Cerebellar nuclear complex (tissue), 1 donor: ENCODE results near the gene HBG1.

Experiments
- DNase-seq, 2 experiments: peaks; one replicate each; lab custom pipeline; 2025; lab: John Stamatoyannopoulos, UW

HBG1 gene

DNA sequence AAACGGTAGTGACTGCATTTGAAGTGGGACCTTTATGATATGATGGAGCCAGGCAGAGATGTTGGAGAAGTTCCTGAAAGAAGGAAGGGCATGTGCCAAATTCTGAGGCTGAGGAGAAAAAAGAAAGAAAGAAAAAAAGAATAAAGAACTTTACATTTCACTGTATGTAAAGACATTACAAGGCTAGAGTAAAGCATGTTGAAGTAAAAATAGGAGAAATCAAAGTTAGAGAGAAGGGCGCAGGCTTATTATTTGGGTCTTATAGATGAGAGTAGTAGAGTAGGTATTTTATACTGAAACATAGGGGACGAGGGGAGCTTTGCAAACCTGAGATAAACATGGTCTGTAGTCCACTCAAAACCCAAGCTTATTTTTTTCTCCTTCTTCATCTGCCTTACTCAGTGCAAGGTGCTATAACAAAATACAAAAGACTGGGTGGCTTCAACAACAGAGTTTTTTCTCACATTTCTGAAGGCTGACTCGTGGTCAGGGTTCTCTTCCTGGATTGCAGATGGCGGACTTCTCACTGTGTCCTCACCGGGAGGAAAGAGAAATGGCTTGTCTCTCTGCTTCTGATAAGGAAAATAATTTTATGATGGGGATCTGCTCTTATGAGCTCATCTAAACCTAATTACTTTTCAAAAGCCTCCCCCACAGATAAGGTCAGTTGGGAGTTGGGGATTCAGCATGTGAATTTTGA, 2.7 kb downstream of the HBG1 start:
- no peak for DNase-seq

DNA sequence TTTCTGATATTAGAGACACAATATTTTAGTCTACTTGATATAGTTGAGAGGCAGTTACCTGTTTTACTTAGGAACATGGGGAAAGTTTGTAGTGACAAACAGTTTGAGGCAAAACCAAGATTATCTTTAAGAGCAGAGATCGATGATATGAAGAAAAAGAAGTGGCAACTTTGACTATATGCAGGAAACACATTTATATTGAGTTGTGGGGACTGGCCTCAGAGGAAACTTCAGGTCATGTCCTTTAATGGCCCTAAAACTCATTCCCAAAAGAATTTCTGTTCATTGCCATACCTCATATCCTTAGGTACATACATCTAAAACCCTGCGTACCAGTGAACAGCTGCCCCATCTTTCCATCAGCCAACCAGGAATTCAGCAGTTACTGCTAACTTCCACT, 4.5 kb downstream of the HBG1 start:
- DNase-seq = no peak

DNA sequence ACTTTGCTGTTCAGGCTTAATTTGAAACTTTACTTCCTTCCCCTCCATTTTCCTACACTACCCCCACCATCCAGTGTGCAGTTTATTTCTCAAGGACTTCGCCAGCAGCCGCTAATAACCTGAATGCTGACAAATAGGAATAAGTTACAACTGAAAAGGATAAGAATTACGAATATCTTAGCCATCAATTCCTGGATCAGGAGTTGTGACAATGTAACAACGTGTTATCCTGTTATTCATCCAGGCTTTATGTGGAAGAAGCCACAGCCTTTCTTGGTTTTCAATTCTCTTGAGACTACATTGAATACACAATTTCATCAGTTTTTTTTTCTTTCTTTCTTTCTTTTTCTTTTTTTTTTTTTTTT, 5.9 kb downstream of the HBG1 start:
- DNase-seq = no peak

DNA sequence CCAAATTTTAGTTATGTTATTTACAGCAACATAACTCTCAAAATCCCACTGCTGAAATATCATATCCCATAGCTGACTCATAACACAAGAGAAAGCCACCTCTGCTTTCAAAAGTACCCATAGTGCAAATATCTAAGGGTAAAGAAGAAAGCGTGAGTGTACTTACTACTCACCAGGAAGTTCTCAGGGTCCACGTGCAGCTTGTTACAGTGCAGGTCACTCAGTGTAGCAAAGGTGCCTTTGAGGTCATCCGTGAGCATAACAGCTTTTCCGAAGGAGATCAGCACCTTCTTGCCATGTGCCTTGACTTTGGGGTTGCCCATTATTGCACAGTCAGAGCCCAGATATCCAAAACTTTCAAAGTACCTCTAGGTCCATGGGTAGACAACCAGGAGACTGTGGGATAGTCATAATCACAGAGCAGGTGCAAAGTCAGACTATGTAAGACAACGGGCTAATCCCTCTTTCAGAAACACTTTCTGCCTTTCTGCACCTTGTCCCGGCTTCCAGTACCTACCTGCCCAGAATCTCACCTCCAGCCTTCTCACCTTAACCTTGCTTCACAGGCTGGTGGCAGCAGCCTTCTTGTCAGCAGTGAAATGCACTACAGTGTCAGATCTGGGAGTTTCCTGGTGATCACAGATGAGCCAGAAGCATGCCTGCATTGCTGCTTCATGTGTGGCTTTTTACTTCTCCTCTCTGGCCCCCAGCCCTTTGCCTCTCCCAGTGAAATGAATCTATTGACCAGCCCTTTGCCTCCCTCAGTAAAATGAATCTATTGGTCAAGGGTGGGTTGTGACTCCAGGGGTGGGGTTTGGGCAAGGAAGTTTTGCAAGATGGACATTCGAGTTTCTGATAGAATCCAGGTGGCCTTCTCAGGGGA, 6.5 kb downstream of the HBG1 start:
- DNase-seq = no peak

DNA sequence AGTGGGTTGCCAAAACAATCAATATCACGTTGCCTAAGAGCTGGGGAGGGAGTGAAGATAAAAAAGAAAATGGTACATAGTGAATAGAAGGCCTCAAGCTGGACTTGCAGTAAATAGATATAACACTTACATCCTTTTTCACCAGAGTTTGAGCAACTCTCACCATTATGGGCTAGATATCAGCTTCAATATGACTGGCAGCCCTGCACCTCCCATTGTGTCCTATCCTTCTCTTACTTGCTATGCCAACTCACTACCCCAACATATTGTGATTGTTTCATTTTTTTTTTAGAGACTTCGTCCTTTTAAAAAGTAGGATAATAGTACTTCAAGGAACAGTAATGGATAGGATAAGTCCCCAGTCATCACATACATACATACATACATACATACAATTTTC, 7.4 kb downstream of the HBG1 start:
- no peak for DNase-seq

DNA sequence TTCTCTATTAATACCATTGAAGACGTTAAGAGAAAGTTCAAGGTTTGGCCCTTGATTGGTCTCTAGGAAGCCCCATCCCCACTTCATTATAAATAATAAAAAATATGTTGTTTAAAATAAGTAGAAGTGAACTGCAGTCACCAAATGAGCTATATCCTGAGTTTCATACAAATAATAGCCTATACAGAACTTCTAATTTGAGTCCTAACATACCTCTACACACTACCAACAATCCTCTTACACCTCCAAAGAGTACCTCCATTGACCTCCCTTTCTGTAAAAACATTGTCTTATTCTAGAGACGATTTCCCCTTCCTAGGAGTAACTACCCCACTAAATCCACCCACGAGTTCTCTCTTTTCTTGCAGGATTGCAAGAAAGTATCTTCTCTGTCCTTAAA, 8.2 kb downstream of the HBG1 start:
- no peak for DNase-seq

- no peak for DNase-seq
Observed at GRCh38 chr11:5240458-5240857, 9.2 kb downstream of the HBG1 start.

DNA sequence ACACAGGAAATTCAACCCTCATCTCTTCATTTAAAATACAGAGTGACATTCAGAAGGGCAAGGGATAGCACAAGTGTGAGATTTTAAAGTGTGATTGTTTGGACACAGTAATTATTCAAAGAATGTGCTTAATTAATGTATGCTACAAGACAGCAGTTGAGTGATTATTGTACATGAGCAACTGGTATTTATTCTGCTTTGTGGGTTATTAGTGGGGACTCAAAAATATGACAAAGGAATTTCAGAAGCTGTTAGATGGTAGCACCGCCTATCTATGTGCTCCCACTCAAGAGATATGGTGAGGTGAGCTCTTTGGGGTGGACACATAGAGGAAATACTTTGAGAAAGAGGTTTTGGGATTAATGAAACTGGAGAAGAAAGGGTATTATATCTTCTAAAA, 9.6 kb downstream of the HBG1 start:
- DNase-seq = no peak

GRCh38 chr11:5239046-5239445, 10.6 kb downstream of the HBG1 start:
- no peak for DNase-seq

DNA sequence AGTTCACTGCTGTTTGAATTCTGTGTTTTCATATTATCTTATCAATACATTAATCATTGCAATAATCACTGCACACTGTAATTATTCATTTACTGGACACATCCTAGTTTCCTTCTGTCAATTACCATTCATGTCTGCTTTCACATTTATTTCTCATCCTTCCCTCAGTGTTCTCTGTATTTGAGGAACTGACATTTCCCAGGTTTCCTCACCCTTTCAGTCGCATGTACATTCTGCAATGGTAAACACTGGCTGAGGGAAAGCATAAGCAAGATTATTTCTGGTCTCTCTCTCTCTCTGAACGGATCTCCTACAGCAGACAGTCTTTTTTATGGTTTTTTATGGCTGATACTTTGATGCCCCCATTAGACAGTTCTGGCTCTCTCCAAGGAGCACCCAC, 11.2 kb downstream of the HBG1 start:
- no peak for DNase-seq

DNA sequence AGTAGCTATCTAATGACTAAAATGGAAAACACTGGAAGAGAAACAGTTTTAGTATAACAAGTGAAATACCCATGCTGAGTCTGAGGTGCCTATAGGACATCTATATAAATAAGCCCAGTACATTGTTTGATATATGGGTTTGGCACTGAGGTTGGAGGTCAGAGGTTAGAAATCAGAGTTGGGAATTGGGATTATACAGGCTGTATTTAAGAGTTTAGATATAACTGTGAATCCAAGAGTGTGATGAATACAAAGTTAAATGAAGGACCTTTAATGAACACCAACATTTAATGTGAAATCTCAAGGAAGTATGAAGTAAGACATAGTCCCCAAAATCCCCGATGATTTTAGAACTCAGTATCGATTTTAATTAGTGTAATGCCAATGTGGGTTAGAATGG, 12.2 kb downstream of the HBG1 start:
- DNase-seq = no peak

DNA sequence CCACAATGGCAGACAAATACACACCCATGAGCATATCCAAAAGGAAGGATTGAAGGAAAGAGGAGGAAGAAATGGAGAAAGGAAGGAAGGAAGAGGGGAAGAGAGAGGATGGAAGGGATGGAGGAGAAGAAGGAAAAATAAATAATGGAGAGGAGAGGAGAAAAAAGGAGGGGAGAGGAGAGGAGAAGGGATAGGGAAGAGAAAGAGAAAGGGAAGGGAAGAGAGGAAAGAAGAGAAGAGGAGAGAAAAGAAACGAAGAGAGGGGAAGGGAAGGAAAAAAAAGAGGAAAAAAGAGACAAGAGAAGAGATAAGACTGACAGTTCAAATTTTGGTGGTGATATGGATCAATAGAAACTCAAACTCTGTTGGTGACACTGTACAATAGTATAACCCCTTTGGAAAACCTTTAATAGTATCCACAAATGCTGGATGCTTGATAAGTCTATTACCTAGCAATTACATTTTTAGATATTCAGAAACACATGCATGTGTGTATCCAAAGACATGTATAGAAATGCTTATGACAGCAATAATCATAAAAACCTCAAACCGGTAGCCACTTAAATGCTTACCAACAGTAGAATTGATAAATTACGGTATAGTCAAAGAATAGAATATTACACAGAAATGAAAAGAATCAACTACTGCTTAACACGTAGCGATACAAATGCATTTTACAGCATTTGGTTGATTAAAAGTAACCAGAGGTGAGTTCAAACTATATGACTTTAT, 14.1 kb downstream of the HBG1 start:
- no peak for DNase-seq

DNA sequence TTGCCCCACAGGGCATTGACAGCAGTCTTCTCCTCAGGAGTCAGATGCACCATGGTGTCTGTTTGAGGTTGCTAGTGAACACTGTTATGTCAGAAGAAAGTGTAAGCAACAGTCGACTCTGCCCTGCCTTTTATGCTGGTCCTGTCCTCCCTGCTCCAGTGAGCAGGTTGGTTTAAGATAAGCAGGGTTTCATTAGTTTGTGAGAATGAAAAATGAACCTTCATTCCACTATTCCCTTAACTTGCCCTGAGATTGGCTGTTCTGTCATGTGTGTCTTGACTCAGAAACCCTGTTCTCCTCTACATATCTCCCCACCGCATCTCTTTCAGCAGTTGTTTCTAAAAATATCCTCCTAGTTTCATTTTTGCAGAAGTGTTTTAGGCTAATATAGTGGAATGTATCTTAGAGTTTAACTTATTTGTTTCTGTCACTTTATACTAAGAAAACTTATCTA, 15.2 kb downstream of the HBG1 start, which contains the start of gene HBD:
HBD (minus strand) TSS at position 103 of the 454 bp plus-strand sequence; CDS start at position 53, 50 bp downstream.
- no peak for DNase-seq

GRCh38 chr11:5233307-5233706, 16.4 kb downstream of the HBG1 start:
- no peak for DNase-seq

DNA sequence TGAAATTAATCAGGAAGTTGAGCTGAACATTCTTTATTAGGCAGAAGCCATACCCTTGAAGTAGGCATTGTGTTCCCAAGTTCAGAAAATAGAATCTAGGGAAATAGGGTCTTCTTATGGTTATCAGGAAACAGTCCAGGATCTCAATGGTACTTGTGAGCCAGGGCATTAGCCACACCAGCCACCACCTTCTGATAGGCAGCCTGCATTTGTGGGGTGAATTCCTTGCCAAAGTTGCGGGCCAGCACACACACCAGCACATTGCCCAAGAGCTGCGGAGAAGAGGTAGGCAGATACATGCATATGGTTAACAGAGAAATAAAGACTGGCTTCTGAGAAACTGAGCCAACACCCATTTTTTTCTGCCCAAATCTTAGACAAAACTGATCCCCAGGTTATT, 16.8 kb downstream of the HBG1 start:
- DNase-seq = no peak

DNA sequence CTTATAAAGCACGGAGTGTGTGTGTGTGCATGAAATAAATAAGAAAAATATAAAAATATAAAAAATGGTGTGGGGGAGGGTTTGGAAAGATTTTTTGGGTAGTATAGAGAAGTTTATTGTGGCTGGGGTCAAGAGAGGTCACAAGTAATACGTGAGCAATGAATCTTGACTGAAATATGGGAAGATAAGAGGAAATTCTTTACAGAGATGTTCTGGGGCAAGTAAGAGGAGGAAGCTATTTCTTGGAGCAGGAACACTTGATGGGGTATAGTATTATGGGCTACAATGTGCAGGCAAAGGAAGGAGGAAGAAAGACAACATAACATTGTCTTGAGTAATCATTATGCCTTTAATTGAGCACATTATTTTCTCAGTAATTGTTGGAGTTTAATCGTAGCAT, 17.5 kb downstream of the HBG1 start:
- DNase-seq = no peak

DNA sequence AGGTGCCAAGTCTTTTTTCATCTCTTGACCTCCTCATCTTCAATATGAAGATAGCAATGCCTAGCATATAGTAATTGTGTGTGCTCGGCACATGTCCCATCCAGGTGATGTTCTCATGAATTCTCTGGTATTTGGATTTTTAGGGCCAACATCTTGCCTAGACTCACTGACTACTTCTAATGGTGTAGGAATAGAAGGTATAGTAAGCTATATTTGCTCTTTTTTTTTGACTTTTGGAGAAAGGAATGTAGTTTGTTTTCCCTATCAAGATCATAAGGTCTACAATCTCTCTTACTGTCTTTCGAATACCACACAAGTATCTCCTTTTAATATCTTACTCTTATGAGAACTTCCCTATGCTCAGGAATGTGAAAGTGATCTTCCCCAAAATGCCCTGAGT, 18.5 kb downstream of the HBG1 start:
- DNase-seq = no peak

DNA sequence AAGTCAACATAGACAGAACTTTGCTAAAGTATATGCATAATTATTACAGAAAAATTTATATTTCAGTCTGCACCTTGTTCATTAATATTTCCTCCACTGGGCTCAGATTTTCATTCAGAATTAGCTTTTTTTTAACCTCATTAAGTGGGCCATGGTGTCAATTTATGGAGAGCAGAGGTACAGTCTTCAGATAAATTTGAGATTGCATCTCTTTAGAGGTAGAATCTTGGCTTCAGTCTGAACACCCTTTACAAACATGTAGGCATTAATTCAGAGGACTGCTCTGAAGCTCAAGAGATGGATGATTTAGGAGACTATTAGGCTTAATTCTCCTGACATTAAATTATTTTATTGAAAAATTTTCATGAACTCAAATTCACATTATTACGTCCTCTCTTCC, 19.4 kb downstream of the HBG1 start:
- DNase-seq = no peak

DNA sequence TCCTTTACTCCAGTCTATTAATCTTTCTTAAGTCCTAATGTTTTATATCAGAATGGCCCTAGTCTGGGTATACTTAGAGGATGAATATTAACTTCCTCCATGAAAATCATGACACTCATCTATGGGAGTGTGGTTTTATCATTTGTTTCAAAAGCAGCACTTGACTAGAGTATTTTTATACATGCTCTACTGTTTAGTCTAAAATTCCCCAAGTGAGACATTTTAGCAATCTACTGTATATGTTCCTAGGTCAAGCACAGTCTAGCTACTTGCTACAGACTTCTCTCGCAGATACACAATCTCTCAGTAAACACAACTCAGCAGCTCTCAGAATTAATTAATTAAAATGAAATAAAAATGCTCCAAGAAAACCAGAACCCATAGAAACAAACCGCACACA, 19.9 kb downstream of the HBG1 start:
- no peak for DNase-seq

- DNase-seq = no peak
Observed at GRCh38 chr11:5229356-5229755, 20.3 kb downstream of the HBG1 start.

- no peak for DNase-seq
Observed at GRCh38 chr11:5228124-5228523, 21.5 kb downstream of the HBG1 start.

DNA sequence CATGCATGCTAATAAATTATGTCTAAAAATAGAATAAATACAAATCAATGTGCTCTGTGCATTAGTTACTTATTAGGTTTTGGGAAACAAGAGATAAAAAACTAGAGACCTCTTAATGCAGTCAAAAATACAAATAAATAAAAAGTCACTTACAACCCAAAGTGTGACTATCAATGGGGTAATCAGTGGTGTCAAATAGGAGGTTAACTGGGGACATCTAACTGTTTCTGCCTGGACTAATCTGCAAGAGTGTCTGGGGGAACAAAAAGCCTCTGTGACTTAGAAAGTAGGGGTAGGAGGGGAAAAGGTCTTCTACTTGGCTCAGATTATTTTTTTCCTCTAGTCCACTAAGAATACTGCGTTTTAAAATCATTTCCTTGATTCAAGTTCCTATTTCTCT, 22.0 kb downstream of the HBG1 start:
- no peak for DNase-seq
